IPS-15b (cell line): ENCODE results near the gene XCL2.

Experiments
- H3K27me3 ChIP-seq: one replicate; pipeline ENCODE4 v1.6.1; 2013; ENCODE audit warnings: low read length; ENCODE audit not compliant: control insufficient read depth, insufficient read depth
- H3K36me3 ChIP-seq: one replicate; pipeline ENCODE4 v1.6.1; 2013; ENCODE audit warnings: low read length; ENCODE audit not compliant: control insufficient read depth, insufficient read depth
- H3K4me1 ChIP-seq: one replicate; pipeline ENCODE4 v1.6.1; 2013; ENCODE audit warnings: mild to moderate bottlenecking, low read length; ENCODE audit not compliant: control insufficient read depth, insufficient read depth
- H3K4me3 ChIP-seq: one replicate; pipeline ENCODE4 v1.5.1; 2013; ENCODE audit warnings: low read depth, low read length
- H3K9ac ChIP-seq: one replicate; pipeline ENCODE4 v1.6.1; 2013; ENCODE audit warnings: low read depth, mild to moderate bottlenecking, low read length
- H3K9me3 ChIP-seq: one replicate; pipeline ENCODE4 v1.6.1; 2013; ENCODE audit warnings: mild to moderate bottlenecking, low read length; ENCODE audit not compliant: control insufficient read depth, insufficient read depth

The XCL2 gene

DNA sequence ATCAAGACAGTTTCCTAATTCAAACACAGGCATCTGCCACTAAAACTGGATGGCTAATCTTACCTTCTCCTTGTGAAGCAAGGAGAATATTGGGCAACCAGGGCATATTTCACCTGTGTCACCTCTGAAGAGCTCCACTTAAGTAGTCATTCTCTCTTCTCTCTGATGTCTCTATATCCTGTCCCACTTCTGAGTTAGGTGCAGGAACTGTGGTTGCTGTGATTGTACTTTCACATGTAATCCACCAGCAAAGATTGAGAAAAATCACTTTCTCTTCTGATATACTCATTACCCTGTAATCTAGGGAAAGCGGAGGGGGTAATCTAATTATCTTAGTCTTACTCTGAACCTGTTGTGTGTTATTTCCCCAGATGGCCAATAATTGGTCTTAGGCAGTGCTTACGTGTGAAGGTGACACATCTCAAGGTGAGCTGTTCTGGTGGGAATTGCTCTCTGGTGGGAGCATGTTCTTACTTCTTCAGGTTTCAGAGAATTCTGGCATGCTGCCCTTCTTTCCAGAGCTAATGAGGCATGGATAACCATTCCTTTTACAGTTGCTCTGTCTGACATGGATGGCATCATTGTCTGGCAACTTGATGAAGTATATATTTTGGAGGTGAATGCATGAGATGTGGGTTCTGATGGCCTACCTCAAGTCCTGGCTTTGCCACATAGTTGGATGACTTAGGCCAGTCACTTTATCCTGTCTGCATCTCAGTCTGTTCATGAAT is 12.0 kb downstream of the XCL2 start:
- no peak overlapping the region for H3K9ac ChIP-seq
- H3K9me3 ChIP-seq: no peaks in the 10 kb centered on the region
- no peaks in the 10 kb centered on the region for H3K4me1 ChIP-seq
- H3K4me3 ChIP-seq: no peak overlapping the region
- H3K36me3 ChIP-seq: no peaks in the 10 kb centered on the region
- H3K27me3 ChIP-seq: no peaks in the 10 kb centered on the region

DNA sequence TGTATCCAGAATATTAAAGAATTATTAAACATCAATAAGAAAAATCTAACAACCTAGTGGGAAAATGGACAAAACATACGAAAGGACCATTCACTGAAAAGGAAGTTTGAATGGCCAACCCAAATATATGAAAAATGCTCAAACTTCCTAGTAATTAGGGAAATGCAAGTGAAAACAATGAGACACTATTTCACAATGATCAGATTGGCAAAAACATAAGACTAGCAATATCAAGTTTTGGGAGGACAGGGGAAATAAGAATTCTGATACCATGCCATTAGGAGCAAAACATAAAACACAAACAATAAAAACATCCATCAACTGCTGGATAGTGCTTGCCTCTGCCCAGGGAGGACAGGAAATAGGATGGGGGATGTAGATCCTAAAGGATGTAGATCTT is 14.3 kb downstream of the XCL2 start:
- no peak overlapping the region for H3K9ac ChIP-seq
- H3K4me1 ChIP-seq: no peaks in the 10 kb centered on the region
- no peaks in the 10 kb centered on the region for H3K9me3 ChIP-seq
- H3K36me3 ChIP-seq: no peaks in the 10 kb centered on the region
- no peak overlapping the region for H3K4me3 ChIP-seq
- H3K27me3 ChIP-seq: no peaks in the 10 kb centered on the region

DNA sequence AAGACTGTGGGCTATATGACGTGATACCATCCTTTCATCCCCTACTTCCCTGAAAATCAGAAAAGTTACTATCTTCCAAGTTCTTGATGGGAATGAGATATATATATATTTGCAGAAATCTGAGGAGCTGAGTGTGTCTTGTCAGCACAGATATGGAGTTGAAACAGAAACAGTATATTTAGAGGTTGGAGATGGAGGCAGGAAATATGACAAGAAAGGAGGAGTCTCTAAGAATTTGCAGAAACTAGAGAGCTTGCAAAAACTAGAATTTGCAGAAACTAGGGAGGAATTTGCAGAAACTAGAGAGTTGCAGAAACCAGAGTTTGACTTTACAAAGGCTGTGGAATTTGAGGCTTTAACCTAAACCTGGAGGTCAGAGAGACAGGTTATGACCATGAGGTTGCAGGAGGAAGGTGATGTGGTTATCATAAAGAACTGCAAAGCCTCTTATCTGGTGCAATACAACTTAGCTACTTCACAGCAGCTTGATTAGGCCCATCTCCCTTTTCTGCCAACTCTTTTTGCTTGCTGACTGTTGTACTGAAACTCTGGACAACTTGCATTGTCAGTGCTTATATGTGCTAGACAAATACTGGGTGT is 22.3 kb downstream of the XCL2 start:
- H3K9ac ChIP-seq: no peak overlapping the region

DNA sequence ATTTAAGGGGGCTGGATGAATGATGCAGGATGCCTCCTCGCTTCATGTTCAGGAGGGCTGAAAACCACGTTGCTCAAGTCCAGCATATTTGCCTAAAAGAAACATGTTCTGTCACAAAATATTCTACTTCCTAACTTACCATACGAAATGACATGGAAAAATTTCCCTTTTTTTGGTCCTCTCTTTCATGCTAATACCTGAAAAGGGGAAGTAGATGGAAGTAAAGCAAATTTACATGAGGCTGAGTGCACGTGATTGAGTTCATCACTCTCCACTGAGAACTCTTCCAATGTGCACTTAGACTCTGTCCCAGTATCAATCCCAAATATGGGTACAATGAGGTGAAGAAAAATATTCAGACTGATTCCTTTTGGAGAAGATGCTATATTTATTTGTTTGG is 23.0 kb downstream of the XCL2 start:
- no peak overlapping the region for H3K4me3 ChIP-seq
- H3K9me3 ChIP-seq: no peaks in the 10 kb centered on the region
- no peaks in the 10 kb centered on the region for H3K36me3 ChIP-seq
- no peak overlapping the region for H3K9ac ChIP-seq
- no peaks in the 10 kb centered on the region for H3K27me3 ChIP-seq
- peaks cover 6% of the 10 kb centered on the region for H3K4me1 ChIP-seq

More for the DNA sequence above, 22.3 kb downstream of the XCL2 start:
- Histone ChIP-seq H3K9me3 (no peaks in the 10 kb centered on the region), H3K4me1 (peaks cover 6% of the 10 kb centered on the region), H3K27me3 (no peaks in the 10 kb centered on the region), H3K4me3 (no peak overlapping the region), H3K36me3 (no peaks in the 10 kb centered on the region)

DNA sequence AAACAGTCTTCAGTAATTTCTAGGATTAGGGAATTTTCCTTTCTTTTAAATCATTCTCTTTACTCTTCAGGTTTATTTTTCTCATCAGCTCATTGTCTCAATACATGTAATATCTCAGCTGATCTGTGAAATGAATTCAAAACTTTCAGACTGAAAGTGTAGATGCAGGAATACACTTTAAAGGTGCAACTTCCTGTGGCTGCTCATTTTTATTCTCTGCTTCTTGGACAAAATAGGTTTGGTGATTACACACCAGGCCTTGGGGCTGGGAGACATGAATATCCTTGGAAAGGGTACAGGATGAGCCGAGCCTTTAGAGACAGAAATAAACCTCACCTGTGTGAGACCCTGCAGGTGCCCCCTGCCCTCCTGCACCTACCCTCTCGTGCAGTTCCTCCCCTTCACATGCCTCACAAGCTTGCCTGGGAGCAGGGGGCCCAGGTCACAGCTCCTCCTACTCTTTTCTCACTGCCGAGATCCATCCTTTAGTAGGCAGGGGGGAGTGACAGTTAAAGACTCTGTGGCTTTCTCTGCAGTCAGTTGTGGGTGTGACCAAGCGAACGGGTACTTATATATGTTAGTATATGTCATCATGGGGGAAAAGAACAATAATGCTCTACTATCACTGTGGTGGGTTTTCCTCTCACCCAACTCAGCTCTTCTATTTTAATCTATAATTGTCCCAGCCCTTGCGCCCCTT is 23.6 kb downstream of the XCL2 start:
- Histone ChIP-seq H3K36me3 (no peaks in the 10 kb centered on the region), H3K9ac (no peak overlapping the region), H3K27me3 (no peaks in the 10 kb centered on the region), H3K4me3 (no peak overlapping the region), H3K9me3 (no peaks in the 10 kb centered on the region), H3K4me1 (peaks cover 6% of the 10 kb centered on the region)

DNA sequence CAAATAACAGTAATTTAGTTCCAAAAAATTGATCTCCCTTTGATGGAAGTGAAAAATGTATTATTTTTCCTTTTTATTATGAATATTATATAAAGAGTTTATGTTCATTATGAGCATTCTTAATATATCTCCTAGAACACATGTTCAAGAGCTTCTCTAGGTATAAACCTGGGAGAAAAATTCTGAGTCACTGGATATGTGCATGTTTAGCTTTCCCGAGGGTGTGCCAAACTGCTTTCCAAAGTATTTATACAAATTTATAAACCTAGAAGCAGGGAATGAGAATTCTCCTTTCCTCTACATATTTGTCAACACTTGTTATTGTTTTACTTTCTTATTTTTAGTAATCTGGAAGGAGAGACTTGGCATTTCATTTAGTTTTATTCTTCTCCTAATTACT is 25.0 kb downstream of the XCL2 start:
- peaks cover 6% of the 10 kb centered on the region for H3K4me1 ChIP-seq
- H3K9me3 ChIP-seq: no peaks in the 10 kb centered on the region
- H3K36me3 ChIP-seq: no peaks in the 10 kb centered on the region
- no peak overlapping the region for H3K9ac ChIP-seq
- no peak overlapping the region for H3K4me3 ChIP-seq
- no peaks in the 10 kb centered on the region for H3K27me3 ChIP-seq

DNA sequence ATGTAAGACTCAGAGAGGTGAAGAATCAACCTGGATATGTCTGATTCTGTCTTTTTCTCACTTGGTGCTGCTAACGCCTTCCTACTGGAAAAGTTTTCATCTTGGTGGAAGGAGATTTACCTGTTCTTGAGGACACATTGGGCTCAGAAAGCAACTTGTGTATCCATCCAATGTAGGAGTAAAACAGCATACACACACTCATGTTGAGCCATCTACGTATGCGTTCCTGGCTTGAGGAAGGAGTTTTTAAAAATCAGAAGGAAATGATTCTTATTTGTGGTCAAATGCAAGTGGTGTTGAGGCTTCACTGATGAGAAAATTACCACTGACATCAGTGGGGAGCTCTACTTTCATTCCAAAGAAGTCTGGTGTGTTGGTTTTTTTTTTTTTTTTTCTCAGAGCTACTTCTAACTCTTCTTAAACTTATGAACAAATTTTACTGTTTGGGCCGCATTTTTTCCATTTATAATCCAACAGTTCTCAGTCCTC is 25.6 kb downstream of the XCL2 start:
- Histone ChIP-seq H3K9ac (no peak overlapping the region), H3K4me1 (peaks cover 6% of the 10 kb centered on the region), H3K27me3 (no peaks in the 10 kb centered on the region), H3K9me3 (no peaks in the 10 kb centered on the region), H3K36me3 (no peaks in the 10 kb centered on the region), H3K4me3 (no peak overlapping the region)

DNA sequence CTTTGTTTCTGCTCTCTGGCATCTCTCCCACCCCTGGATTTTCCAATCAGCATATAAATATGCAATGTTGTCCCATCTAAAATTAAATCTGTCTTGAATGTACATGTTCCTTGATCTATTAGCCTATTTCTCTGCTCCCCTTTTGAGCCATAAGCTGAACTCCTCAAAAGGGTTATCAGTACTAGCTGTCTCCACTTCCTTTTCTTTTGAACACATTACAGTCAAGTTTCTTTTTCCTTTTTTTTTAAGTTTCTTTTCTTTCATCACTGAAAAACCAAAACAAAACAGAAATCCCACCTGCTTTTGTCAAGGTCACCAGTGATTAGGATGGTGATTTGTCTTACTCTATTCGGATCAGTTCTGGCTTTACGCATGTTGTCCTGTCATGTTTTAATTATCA is 29.3 kb downstream of the XCL2 start:
- H3K4me3 ChIP-seq: no peak overlapping the region
- H3K9me3 ChIP-seq: no peaks in the 10 kb centered on the region
- no peak overlapping the region for H3K9ac ChIP-seq
- no peaks in the 10 kb centered on the region for H3K4me1 ChIP-seq
- H3K36me3 ChIP-seq: no peaks in the 10 kb centered on the region
- H3K27me3 ChIP-seq: no peaks in the 10 kb centered on the region

DNA sequence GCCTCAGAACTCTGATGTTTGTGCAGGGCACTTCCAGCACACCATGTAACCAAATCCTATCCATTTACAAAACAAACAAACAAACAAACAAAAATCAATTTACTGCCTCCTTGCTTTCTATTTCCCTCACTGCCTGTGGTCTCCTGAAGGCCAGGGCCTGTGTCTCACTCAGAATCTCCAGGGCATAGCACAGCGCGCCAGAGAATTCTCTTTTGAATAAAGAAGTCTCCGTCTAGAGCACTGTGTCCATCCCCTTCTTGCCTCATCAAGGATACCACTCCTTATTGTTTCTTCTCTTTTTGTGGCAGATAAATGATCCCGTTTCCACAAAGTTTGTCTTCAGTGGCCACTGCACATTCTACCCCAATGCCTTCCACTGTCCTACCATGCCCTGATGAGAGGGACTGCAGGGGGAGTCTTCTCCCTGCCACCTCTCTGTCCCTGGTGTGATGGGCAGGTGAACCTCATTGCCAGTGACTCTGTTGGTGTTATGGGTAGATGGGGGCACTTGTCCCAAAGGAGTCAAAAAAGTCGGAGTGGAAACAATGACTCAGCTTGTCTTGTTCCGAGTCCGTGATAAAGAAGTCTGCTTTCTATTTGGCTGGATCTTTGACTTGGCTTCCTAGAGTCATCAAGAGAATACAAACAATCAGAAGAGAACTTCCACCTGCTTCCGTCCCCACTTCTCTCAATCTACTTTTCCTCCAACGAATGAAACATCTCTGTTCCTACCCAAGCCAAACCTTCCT is 30.0 kb downstream of the XCL2 start:
- no peak overlapping the region for H3K4me3 ChIP-seq
- no peaks in the 10 kb centered on the region for H3K27me3 ChIP-seq
- no peaks in the 10 kb centered on the region for H3K4me1 ChIP-seq
- no peaks in the 10 kb centered on the region for H3K36me3 ChIP-seq
- H3K9me3 ChIP-seq: no peaks in the 10 kb centered on the region
- no peak overlapping the region for H3K9ac ChIP-seq

DNA sequence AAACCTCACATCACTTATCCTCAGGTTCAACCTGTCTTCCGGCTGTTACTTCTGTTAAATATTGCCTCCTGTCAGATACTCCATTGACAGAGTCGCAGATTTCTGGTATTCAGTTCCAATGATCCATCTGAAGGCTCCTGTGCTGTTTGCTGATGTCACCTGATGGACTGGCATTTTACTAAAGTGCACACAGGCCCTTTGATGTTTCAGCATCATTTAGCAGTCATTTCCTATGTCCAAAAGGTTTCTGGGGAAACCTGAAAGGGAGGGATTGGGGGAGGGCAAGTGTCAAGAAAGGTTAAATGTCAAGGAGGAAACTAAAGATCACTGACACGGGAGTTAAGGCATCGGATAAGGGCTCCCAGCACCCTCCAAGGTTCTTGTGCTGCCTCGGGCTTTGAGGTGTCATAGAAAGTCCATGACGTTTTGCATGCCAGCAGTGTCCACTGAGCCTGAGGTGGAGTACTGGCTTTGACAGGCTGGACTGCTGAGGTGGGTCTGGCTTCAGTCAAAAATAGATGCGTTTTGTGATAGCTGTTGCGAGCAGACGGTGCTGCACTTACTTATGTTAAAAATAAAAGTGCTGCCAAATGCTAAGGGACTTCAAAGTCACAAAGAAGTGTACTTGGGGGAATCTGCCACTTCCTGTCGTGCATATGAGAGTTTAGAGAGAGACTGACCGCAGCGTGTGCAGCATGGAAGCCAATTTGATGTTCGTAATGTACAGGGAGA is 30.8 kb downstream of the XCL2 start:
- Histone ChIP-seq H3K4me3 (no peak overlapping the region), H3K9me3 (no peaks in the 10 kb centered on the region), H3K27me3 (no peaks in the 10 kb centered on the region), H3K4me1 (no peaks in the 10 kb centered on the region), H3K9ac (no peak overlapping the region), H3K36me3 (no peaks in the 10 kb centered on the region)
